ENCODE measurements around the gene DYNLT2. TPM values are rescaled to one million over a fixed set of nuclear protein-coding genes. Genes with fewer than 3 reads are reported as not detected.
"Not testable (repeated sequence)": the region's sequence is repeated elsewhere in the genome, so short reads cannot be mapped to it uniquely, and the experiment has no call there.

Gene DYNLT2
- total RNA-seq, 4 donors from 2014 or later, result 0.94 to 3.1 (median 1.4) TPM

DNA sequence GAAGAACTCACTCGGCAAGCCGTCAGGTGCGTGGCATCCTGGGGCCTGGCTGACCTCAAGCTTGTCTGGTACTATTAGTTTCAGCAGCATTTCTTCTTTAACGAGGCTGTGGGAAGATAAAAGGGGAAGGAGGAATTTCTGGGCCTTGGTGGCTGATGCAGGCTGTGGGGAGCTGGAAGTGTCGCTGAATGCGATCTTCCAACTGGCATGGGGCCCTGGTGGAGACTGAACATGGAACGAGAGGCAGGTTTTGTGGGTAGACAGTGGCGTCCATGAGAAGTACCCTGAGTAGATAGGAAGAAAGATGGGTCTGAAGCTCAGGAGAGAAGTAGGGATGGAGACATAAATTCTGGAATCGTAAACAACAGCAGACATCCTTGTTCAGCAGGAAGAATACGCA is 23.9 kb upstream of the DYNLT2 start:
- WGBS, 2 donors, result 88 to 90% methylated on average over 10 of the region's 10 CpGs
- no peaks in the 10 kb centered on the region for H3K27me3 ChIP-seq
- TF ChIP-seq, protein P1, sequence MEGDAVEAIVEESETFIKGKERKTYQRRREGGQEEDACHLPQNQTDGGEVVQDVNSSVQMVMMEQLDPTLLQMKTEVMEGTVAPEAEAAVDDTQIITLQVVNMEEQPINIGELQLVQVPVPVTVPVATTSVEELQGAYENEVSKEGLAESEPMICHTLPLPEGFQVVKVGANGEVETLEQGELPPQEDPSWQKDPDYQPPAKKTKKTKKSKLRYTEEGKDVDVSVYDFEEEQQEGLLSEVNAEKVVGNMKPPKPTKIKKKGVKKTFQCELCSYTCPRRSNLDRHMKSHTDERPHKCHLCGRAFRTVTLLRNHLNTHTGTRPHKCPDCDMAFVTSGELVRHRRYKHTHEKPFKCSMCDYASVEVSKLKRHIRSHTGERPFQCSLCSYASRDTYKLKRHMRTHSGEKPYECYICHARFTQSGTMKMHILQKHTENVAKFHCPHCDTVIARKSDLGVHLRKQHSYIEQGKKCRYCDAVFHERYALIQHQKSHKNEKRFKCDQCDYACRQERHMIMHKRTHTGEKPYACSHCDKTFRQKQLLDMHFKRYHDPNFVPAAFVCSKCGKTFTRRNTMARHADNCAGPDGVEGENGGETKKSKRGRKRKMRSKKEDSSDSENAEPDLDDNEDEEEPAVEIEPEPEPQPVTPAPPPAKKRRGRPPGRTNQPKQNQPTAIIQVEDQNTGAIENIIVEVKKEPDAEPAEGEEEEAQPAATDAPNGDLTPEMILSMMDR (IDR thresholded peaks at IDR 0.05), result no peak
- TF ChIP-seq POLR2A (IDR thresholded peaks at IDR 0.05), result no peak
- H3K36me3 ChIP-seq, result peaks cover 9 to 96% (median 15%) of the 10 kb centered on the region in 3 donors
- no peak overlapping the region for H3K27ac ChIP-seq
- no peaks in the 10 kb centered on the region for H3K4me1 ChIP-seq
- no peak overlapping the region for H3K4me3 ChIP-seq
- DNase-seq, result no peak
- H3K9me3 ChIP-seq, result no peaks in the 10 kb centered on the region
- intact Hi-C loops (cut with DNase I), result no loop called here

DNA sequence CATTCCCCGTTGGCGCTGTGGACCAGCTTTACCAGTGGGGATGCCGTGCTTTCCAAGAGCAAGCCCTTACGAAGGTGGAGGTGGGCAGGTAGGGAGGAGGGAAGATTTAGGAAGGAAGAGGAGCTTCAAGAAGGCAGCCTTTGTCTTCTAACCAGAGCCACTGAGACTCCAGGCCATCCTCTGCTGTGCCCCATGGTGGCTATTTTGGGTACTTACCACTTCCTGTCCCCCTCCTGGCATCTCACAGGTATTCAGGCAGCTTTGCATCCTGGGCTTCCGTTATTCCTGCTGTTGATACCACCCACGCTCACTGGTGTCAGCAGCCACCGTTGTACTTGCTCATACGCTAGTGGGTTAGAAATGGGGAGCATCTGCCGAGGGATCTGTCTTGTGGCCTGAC is 23.0 kb upstream of the DYNLT2 start:
- no peaks in the 10 kb centered on the region for H3K4me1 ChIP-seq
- WGBS, 2 donors, result 91 to 92% methylated on average over 4 to 8 of the region's 9 CpGs
- H3K27me3 ChIP-seq, result no peaks in the 10 kb centered on the region
- no peak overlapping the region for H3K27ac ChIP-seq
- intact Hi-C loops (cut with DNase I), result no loop called here
- no peak for DNase-seq
- no peak overlapping the region for H3K4me3 ChIP-seq
- no peaks in the 10 kb centered on the region for H3K9me3 ChIP-seq
- peaks cover 9 to 95% (median 17%) of the 10 kb centered on the region in 3 donors for H3K36me3 ChIP-seq
- TF ChIP-seq, protein P1 (IDR thresholded peaks at IDR 0.05), result no peak
- TF ChIP-seq POLR2A (IDR thresholded peaks at IDR 0.05), result no peak

DNA sequence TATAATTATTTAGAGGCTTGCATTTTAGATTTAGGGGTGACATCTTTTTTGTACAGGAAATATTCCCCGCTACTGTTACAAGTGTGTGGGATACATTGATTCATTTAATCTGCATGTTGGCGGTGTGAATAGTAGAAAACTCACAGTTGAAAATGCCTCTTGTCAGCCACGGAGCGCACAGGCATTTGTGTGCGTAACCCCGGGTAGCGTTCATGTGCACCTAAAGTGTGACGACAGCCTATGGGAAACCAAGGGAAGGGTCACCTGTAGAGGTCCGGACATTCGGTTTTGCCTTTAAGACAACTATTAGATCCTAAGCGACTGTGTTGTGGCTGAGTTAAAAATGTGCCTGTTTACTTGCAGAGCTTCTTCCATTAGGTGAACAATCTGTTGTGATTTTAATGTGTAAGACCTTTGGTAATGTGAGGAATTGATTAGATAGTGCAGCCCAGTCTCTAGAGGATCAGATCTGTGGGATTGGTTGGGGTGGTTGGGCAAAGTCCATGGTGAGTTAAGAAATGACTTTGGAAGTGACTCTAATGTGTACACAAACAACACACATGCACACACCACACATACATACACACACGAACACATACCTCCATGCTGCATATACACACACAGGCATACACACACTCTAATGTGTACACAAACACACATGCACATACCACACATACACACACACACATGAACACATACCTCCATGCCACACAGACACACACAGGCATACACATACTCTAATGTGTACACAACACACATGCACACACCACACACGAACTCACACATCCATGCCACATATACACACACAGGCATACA is 15.8 kb upstream of the DYNLT2 start:
- no peak for TF ChIP-seq POLR2A (IDR thresholded peaks at IDR 0.05)
- intact Hi-C loops (cut with DNase I), result no loop called here
- Histone ChIP-seq H3K27ac (peak overlapping the region in 1 of 4 donors; percentile 25), H3K4me3 (no peak overlapping the region), H3K9me3 (no peaks in the 10 kb centered on the region), H3K36me3 (peaks cover 9 to 97% (median 19%) of the 10 kb centered on the region in 3 donors), H3K4me1 (peaks cover 0 to 5% (median 3%) of the 10 kb centered on the region in 3 donors), H3K27me3 (no peaks in the 10 kb centered on the region)
- WGBS, 2 donors, result 92 to 95% methylated on average over 12 to 13 of the region's 13 CpGs
- DNase-seq, result no peak

DNA sequence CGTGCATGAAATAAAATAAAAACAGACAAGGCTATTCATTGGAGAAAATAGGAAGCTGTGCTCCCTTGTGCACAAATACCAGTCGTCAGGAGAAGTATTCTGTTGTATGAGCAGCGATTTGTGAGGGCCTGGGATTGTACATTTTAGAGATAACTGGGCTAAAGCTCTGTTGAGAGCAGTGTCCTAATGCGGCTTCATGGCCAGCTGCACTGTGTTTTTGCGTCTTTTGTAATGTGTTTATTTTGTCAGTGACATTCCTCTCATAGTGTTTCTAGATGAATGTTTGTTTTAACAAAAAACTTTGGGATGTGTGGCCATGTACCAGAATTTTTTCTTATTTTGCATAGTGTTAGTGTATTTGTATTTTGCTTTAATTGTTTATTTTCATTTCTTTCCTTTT is 14.9 kb upstream of the DYNLT2 start:
- 63 to 80% methylated on average over 4 to 5 of the region's 5 CpGs for WGBS, 2 donors
- Histone ChIP-seq H3K27ac (peak overlapping the region in 2 of 4 donors; percentile 16 to 57), H3K27me3 (no peaks in the 10 kb centered on the region), H3K9me3 (no peaks in the 10 kb centered on the region), H3K4me1 (peaks cover 0 to 5% (median 3%) of the 10 kb centered on the region in 3 donors), H3K36me3 (peaks cover 9 to 97% (median 15%) of the 10 kb centered on the region in 3 donors), H3K4me3 (no peak overlapping the region)
- TF ChIP-seq, protein P1 (IDR thresholded peaks at IDR 0.05), result no peak
- no peak for TF ChIP-seq POLR2A (IDR thresholded peaks at IDR 0.05)
- intact Hi-C loops (cut with DNase I), result no loop called here
- DNase-seq, result no peak

DNA sequence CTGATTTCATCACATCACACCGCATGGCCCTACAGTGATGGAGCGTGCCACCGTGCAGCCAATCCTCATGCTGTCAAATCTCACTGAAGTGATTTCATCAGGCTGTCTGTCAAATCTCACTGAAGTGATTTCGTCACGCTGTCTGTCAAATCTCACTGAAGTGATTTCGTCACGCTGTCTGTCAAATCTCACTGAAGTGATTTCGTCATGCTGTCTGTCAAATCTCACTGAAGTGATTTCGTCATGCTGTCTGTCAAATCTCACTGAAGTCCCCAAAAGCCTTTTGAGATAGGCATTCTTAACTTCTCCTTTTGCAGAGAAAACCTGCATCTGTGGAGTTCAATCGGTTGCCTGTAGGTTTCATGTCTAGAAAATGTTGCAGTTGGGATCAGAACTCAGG is 14.4 kb upstream of the DYNLT2 start:
- 73 to 85% methylated on average over 10 of the region's 10 CpGs for WGBS, 2 donors
- H3K9me3 ChIP-seq; H3K27me3 ChIP-seq; intact Hi-C loops (cut with DNase I); H3K4me3 ChIP-seq; H3K4me1 ChIP-seq; DNase-seq: not testable (repeated sequence)
- Histone ChIP-seq H3K36me3 (peaks cover 9 to 99% (median 19%) of the 10 kb centered on the region in 3 donors), H3K27ac (peak overlapping the region in 2 of 4 donors; percentile 16 to 57)

DNA sequence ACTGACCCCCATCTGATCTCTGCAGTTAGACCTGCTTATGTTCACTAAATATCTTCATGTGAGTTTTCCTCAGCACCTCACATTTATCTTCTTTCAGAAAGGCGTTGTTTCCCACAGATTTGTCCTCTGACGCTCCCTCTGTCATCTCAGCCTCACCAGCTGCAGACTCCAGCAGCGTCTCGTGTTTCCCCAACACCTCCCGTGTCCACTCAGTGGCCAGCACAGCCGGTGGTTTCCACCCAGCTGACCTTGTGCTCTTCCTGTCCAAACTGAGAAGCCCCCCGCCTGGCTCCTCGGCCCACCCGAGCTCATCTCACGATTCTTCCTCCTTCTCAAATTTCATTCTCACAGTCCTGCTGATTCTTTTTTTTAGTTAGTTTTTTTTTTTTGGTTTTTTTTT is 12.5 kb upstream of the DYNLT2 start:
- H3K4me3 ChIP-seq, result no peak overlapping the region
- intact Hi-C loops (cut with DNase I), result no loop called here
- peaks cover 0 to 5% (median 3%) of the 10 kb centered on the region in 3 donors for H3K4me1 ChIP-seq
- no peaks in the 10 kb centered on the region for H3K27me3 ChIP-seq
- TF ChIP-seq POLR2A (IDR thresholded peaks at IDR 0.05), result no peak
- TF ChIP-seq, protein P1 (IDR thresholded peaks at IDR 0.05), result no peak
- no peak for DNase-seq
- no peak overlapping the region for H3K27ac ChIP-seq
- WGBS, 2 donors, result 86% methylated on average over 10 of the region's 10 CpGs
- H3K36me3 ChIP-seq, result peaks cover 13 to 100% (median 29%) of the 10 kb centered on the region in 3 donors
- H3K9me3 ChIP-seq, result no peaks in the 10 kb centered on the region

All from esophagus squamous epithelium (tissue), 5 donors.